Activated B cell treated with CpG ODN at 0.5 μM for 24 hours (primary cell): ENCODE measurements around the gene TNIP2. TPM values are rescaled to one million over a fixed set of nuclear protein-coding genes. Genes with fewer than 3 reads are reported as not detected.

Experiments
- ATAC-seq: fragments of 200-7000 bp; cut with Tn5 transposase; one replicate; pipeline ENCODE4 v1.10.0; 2021; ENCODE audit warnings: low read depth, mild to moderate bottlenecking, moderate library complexity
- CTCF ChIA-PET: fragments of 350-600 bp; sonication (Branson Sonifier 250); formaldehyde crosslinking; loops from one replicate; lab custom pipeline; 2021; ENCODE audit warnings: antibody characterized with exemption; lab: Charles Lee
- POLR2A ChIA-PET: fragments of 350-600 bp; sonication (Branson Sonifier 250); formaldehyde crosslinking; loops from one replicate; lab custom pipeline; 2021; ENCODE audit warnings: antibody characterized with exemption; lab: Charles Lee
- DNase-seq: peaks from one replicate; pipeline ENCODE4 v3.0.0; 2022
- H3K27ac Mint-ChIP-seq: one replicate; pipeline ENCODE4 v1.8.0; 2020; ENCODE audit warnings: mixed read lengths
- H3K27me3 Mint-ChIP-seq: one replicate; pipeline ENCODE4 v1.8.0; 2021; ENCODE audit warnings: mixed read lengths
- H3K36me3 Mint-ChIP-seq: one replicate; pipeline ENCODE4 v1.8.0; 2021; ENCODE audit warnings: low read depth, mixed read lengths
- H3K4me1 Mint-ChIP-seq: one replicate; pipeline ENCODE4 v1.8.0; 2021; ENCODE audit warnings: mixed read lengths
- H3K4me3 Mint-ChIP-seq: one replicate; pipeline ENCODE4 v1.8.0; 2020; ENCODE audit warnings: mild to moderate bottlenecking, mixed read lengths
- H3K9me3 Mint-ChIP-seq: one replicate; pipeline ENCODE4 v1.8.0; 2020; ENCODE audit warnings: mixed read lengths
- intact Hi-C: fragments of 100-400 bp; cut with micrococcal nuclease; formaldehyde crosslinking; loops from one replicate; pipeline ENCODE4 v1.15.1; 2024
- total RNA-seq: library from RNA; stranded (reverse); gene quantifications from 2 replicates; pipeline ENCODE4 v1.2.3, GENCODE V29; 2022
- TF ChIP-seq, protein P1 (sequence below): fragments of 200-600 bp; IDR thresholded peaks from one replicate; pipeline ENCODE4 v1.8.0; 2022; ENCODE audit warnings: antibody characterized with exemption, mild to moderate bottlenecking

Gene TNIP2
- total RNA-seq, 1 donor from 2014 or later, result 83.2 TPM

DNA sequence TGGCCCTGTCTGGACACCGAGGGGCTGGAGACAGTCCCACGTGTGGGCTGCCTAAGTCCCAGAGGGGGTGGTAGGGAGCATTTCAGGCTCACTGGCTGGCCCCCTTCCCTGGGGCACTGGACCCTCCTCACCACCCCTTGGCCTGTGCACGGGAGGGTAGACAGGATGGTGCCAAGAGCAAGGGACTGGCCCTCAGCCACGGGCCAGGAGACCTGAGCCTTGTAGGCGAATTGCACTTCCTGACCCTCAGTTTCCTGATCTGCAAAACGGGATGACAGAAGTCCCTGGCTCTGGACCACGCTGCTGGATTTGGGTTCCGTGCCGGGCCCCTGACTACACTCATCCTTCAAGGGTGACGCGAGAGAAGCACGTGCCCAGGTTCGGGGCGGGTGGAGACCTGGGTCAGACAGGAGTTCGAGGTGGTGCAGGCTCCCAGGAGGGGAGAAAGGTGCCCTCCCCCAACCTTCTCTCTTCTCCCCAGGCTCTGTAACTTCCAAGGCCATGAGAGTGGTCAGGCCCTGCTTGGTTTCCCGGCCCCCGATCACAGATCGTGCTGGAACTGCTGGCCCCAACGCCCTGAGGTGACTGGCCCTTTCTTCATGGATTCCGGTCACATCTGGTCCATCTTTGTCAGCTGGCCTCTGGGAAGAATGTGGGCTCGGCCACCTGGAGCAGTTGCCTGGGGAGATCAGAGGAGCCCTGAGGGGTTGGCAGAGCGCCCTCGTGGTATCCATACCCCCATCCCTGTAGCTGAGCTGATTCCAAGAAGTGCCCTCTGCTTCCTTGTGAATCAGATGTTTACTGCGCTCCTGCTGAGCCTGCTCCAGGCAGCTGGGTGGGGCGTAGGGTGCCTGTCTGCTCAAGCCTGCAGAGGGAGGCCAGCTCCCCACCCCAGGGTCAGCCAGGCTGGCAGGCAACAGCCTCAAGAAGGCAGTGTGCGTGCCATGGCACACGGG is 40.0 kb upstream of the TNIP2 start:
- TF ChIP-seq, protein P1, sequence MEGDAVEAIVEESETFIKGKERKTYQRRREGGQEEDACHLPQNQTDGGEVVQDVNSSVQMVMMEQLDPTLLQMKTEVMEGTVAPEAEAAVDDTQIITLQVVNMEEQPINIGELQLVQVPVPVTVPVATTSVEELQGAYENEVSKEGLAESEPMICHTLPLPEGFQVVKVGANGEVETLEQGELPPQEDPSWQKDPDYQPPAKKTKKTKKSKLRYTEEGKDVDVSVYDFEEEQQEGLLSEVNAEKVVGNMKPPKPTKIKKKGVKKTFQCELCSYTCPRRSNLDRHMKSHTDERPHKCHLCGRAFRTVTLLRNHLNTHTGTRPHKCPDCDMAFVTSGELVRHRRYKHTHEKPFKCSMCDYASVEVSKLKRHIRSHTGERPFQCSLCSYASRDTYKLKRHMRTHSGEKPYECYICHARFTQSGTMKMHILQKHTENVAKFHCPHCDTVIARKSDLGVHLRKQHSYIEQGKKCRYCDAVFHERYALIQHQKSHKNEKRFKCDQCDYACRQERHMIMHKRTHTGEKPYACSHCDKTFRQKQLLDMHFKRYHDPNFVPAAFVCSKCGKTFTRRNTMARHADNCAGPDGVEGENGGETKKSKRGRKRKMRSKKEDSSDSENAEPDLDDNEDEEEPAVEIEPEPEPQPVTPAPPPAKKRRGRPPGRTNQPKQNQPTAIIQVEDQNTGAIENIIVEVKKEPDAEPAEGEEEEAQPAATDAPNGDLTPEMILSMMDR, result no peak
- Mint-ChIP-seq H3K9me3 (no peaks in the 10 kb centered on the region), H3K27ac (no peak overlapping the region), H3K36me3 (no peaks in the 10 kb centered on the region), H3K27me3 (no peaks in the 10 kb centered on the region), H3K4me3 (no peak overlapping the region), H3K4me1 (peaks cover 82% of the 10 kb centered on the region)
- ATAC-seq (no peak), DNase-seq (peak; percentile 14)
- POLR2A ChIA-PET, result interaction anchor here (6.3 kb wide), 1 partner anchor 10 kb away, joined by 80 read pairs; no protein-coding TSS in a partner anchor
- CTCF ChIA-PET, result no interaction called here
- intact Hi-C loops, result no loop called here

DNA sequence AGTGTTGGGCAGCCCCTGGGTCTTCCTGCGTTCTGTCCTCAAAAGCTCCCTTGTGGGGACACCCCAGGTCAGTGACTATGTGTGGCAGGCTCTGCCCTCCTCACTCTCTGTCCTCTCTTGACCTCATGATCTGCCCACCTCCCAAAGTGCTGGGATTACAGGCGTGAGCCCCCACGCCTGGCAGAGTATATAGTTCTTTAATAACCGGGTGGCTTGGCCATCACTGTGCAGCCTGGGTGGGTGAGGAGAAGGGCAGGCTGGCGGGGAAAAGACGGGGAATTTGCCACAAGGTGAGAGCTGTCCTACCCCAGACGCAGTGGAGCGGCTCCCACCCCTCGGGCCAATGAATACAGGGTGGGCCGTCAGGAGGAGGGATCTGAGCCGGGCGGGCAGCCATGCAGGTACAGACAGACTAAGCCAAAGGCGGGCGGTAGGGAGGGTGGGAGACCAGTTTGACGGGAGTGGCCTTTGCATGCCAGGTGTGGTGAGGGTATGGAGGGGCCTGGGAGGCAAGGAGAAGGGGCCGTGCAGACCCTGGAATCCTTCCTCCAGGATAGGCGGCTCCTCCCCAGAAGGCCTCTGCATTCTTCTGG is 39.3 kb upstream of the TNIP2 start:
- intact Hi-C loops, result no loop called here
- no peaks in the 10 kb centered on the region for H3K36me3 Mint-ChIP-seq
- H3K4me3 Mint-ChIP-seq, result peak overlapping the region; percentile 46
- DNase-seq (peak; percentile 13), ATAC-seq (no peak)
- POLR2A ChIA-PET, result interaction anchor here (1.0 to 1.1 kb wide), 2 partner anchors 11 to 17 kb away, joined by 3 read pairs; no protein-coding TSS in a partner anchor
- CTCF ChIA-PET, result no interaction called here
- peaks cover 82% of the 10 kb centered on the region for H3K4me1 Mint-ChIP-seq
- TF ChIP-seq, protein P1, result no peak
- H3K27me3 Mint-ChIP-seq, result no peaks in the 10 kb centered on the region
- H3K9me3 Mint-ChIP-seq, result no peaks in the 10 kb centered on the region
- no peak overlapping the region for H3K27ac Mint-ChIP-seq

DNA sequence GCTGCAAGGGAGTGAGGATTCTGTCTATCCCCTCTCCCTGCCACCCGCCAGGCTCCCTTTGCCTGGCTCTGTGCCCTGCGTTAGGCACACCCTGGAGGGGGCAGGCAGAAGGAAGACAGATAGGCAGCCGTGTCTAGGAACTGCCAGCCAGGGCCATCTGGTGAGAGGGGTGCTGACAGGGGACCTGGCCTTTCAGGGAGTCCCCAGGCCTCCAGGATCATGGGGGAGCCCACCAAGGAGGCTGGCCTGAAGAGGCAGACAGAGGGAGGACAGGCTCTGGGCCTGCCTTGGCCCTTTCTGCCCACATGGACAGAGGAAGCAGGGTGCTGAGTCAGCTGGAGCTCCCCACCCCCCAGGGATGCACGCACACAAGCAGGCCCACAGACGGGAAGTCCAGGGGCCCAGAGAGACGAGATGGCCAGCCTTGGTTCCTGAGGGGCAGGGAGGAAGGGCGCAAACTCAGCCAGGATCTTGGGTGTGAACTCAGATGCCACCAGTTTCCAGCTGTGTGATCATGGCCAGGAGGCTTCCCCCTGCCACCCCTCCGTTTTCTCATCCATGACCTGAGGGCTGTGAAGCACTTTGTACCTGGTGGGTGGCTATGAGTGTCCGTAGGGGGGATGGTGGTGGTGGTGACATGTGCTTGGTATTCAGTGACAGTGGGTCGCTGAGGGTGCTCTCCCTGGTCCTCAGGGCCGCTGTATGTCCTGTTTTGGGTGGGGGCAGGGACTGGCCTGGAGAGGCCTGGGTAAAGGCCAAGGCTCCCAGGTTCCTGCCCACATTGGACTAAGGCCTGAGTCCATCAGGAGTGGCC is 38.6 kb upstream of the TNIP2 start:
- TF ChIP-seq, protein P1, result no peak
- ATAC-seq, result no peak
- H3K27me3 Mint-ChIP-seq, result no peaks in the 10 kb centered on the region
- H3K27ac Mint-ChIP-seq, result no peak overlapping the region
- H3K4me1 Mint-ChIP-seq, result peaks cover 81% of the 10 kb centered on the region
- intact Hi-C loops, result no loop called here
- peak overlapping the region; percentile 87 for H3K4me3 Mint-ChIP-seq
- ChIA-PET POLR2A (interaction anchor here (0.7 to 1.1 kb wide), 3 partner anchors 9 to 18 kb away, joined by 3 read pairs; no protein-coding TSS in a partner anchor), CTCF (no interaction called here)
- no peak for DNase-seq
- H3K9me3 Mint-ChIP-seq, result no peaks in the 10 kb centered on the region
- no peaks in the 10 kb centered on the region for H3K36me3 Mint-ChIP-seq

DNA sequence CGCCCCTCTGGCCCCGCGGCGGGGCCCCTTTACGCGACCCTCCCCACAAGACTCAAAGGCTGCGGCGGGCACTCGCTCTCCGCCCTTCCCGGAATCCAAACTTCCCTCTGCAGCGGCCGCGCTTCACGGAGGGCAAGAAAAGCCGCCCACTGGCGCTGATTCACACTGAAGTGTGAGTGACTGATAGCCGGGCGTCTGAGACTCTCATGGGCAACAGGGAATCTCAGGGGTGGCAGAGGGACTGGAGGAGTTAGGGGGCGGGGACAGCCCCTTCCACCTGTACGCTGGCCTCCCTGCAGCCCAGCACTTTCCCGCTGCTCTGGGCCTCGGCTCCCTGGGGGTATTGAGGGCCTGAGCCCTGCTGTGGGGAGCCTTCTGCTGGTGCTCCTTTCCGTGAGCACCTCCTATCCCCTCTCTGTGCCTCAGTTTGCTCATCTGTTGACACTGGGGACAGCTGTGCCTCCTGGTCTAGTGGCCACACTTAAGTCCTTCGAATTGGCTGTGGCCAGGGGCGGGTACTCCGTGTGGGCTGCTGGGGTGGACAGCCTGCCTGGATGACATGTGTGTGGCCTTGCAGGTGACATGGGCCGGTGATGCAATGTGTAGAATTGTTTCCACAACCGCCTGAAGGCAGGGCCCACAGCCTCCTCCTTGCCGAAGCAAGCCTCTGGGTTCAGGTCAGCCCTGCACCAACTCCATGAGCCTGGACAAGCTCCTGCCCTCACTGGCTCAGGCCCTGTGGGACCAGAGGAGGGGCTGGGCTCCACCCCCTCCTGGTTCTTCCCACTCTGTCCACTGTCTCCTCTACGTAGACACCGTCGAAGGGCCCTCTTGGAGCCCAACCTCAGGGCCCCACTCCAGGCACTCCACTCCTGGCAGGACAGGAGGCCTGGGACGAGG is 37.7 kb upstream of the TNIP2 start:
- H3K27ac Mint-ChIP-seq, result no peak overlapping the region
- H3K4me3 Mint-ChIP-seq, result peak overlapping the region; percentile 87
- H3K36me3 Mint-ChIP-seq, result no peaks in the 10 kb centered on the region
- no peaks in the 10 kb centered on the region for H3K27me3 Mint-ChIP-seq
- TF ChIP-seq, protein P1, result no peak
- intact Hi-C loops, result no loop called here
- H3K4me1 Mint-ChIP-seq, result peaks cover 82% of the 10 kb centered on the region
- ATAC-seq (no peak), DNase-seq (peak; percentile 30)
- CTCF ChIA-PET, result no interaction called here
- H3K9me3 Mint-ChIP-seq, result no peaks in the 10 kb centered on the region
- POLR2A ChIA-PET, result interaction anchor here (0.7 to 1.1 kb wide), 2 partner anchors 8 to 12 kb away, joined by 3 read pairs; no protein-coding TSS in a partner anchor
